Cardiac muscle cell (in vitro differentiated cells and primary cell): ENCODE data around the gene MYO19. TPM values are rescaled to one million over a fixed set of nuclear protein-coding genes. Genes with fewer than 3 reads are reported as not detected.
"Not testable (repeated sequence)": the region's sequence is repeated elsewhere in the genome, so short reads cannot be mapped to it uniquely, and the experiment has no call there.

Experiments
- DNase-seq, 2 donors: peaks; one replicate each; pipeline versions ENCODE4 v3.0.0 to v3.0.0-alpha.2; 2010 to 2017; ENCODE audit warnings: low read depth in 1 of 2, low spot score in 1 of 2
- H3K27ac ChIP-seq: fragments of 200-600 bp; sonication (generic); 2 replicates; pipeline ENCODE4 v1.5.1; 2016
- H3K27me3 ChIP-seq: fragments of 200-600 bp; sonication (generic); 2 replicates; pipeline ENCODE4 v1.6.0; 2016; ENCODE audit warnings: control low read depth
- H3K36me3 ChIP-seq: fragments of 200-600 bp; sonication (generic); 2 replicates; pipeline ENCODE4 v1.5.1; 2016; ENCODE audit warnings: control low read depth
- H3K4me1 ChIP-seq: fragments of 200-600 bp; sonication (generic); 2 replicates; pipeline ENCODE4 v1.8.1; 2017; ENCODE audit warnings: low read depth, mild to moderate bottlenecking, mixed run types
- H3K4me3 ChIP-seq: fragments of 200-600 bp; sonication (generic); 2 replicates; pipeline ENCODE4 v1.5.1; 2016; ENCODE audit warnings: mild to moderate bottlenecking
- H3K9me3 ChIP-seq: fragments of 200-600 bp; sonication (generic); 2 replicates; pipeline ENCODE4 v1.5.1; 2017; ENCODE audit warnings: low read depth, mild to moderate bottlenecking, control low read depth
- polyA plus RNA-seq: library from polyadenylated mRNA; unstranded; fragments of >200 nt; fragmentation: Nextera tagmentation; extraction: Ambion mirVana; gene quantifications from 2 replicates; pipeline ENCODE4 v1.2.1, GENCODE V29; 2016
- total RNA-seq: library from RNA; depleted of rRNA; stranded (reverse); fragments of >200 nt; gene quantifications from 2 replicates; pipeline ENCODE4 v1.2.3, GENCODE V29; 2016
- TF ChIP-seq, protein P1 (sequence below): IDR thresholded peaks from 2 replicates; pipeline ENCODE4 v1.5.1; 2012; ENCODE audit warnings: low read depth, mild to moderate bottlenecking, low read length

Gene MYO19
- total and polyA plus RNA-seq, 2 experiments from 2014 or later, result 21.0 to 50.8 TPM

DNA sequence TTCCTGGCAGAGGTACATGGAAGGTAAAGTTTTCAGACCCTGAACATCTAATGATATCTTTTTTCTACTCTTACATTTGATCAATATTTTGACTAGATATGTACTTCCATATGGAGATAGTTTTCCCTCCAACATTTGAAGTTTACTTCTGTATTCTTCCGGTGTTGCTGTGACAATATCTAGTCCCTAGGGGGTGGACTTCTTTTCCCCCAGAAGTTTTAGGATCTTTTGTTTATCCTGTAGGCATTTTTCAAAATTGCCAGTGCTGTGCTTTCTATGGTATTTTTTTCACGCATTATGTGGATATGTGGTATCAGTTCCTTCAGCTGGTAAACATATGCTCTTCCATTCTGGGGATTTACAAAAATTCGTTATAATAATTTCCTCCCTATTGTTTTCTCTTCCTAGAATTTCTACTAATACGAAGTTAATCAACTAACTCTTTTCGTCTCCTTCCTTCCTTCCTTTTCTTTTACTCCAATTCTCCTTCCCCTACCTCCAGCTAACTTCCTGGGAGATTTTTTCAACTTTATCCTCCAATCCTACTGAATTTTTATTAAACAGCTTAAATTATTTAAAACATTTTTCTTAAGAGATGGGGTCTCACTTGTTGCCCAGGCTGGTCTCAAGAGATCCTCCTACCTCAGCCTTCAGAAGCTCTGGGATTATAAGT is 74.3 kb downstream of the MYO19 start:
- TF ChIP-seq, protein P1, sequence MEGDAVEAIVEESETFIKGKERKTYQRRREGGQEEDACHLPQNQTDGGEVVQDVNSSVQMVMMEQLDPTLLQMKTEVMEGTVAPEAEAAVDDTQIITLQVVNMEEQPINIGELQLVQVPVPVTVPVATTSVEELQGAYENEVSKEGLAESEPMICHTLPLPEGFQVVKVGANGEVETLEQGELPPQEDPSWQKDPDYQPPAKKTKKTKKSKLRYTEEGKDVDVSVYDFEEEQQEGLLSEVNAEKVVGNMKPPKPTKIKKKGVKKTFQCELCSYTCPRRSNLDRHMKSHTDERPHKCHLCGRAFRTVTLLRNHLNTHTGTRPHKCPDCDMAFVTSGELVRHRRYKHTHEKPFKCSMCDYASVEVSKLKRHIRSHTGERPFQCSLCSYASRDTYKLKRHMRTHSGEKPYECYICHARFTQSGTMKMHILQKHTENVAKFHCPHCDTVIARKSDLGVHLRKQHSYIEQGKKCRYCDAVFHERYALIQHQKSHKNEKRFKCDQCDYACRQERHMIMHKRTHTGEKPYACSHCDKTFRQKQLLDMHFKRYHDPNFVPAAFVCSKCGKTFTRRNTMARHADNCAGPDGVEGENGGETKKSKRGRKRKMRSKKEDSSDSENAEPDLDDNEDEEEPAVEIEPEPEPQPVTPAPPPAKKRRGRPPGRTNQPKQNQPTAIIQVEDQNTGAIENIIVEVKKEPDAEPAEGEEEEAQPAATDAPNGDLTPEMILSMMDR, result no peak

DNA sequence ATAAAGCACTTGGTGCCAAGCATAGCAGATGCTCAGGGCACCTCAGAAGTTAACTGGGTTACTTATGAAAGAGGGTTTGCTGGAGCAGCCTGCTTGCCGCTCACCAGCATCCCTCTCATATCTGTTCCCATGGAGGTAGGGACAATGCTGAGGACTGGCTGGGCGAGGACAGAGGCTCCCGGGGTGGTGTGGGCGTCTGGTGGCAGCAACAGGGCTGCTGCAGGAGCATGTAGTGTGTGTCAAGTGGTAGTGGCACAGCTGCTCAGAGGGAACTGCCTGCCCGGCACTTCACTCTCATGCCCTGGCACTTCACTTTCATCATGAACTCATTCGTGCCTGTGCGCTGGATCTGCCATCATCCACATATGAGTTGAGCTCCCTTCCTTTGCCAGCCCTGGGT is 75.1 kb downstream of the MYO19 start:
- H3K9me3 ChIP-seq, result no peaks in the 10 kb centered on the region
- no peak overlapping the region for H3K27ac ChIP-seq
- no peak for DNase-seq
- TF ChIP-seq, protein P1, result no peak
- H3K4me1 ChIP-seq, result no peaks in the 10 kb centered on the region
- no peak overlapping the region for H3K4me3 ChIP-seq
- H3K36me3 ChIP-seq, result no peaks in the 10 kb centered on the region
- peaks cover 10% of the 10 kb centered on the region for H3K27me3 ChIP-seq

More for the DNA sequence above, 74.3 kb downstream of the MYO19 start:
- peaks cover 10% of the 10 kb centered on the region for H3K27me3 ChIP-seq
- H3K36me3 ChIP-seq, result no peaks in the 10 kb centered on the region
- no peaks in the 10 kb centered on the region for H3K9me3 ChIP-seq
- no peaks in the 10 kb centered on the region for H3K4me1 ChIP-seq
- H3K27ac ChIP-seq, result no peak overlapping the region
- no peak for DNase-seq
- H3K4me3 ChIP-seq, result no peak overlapping the region

DNA sequence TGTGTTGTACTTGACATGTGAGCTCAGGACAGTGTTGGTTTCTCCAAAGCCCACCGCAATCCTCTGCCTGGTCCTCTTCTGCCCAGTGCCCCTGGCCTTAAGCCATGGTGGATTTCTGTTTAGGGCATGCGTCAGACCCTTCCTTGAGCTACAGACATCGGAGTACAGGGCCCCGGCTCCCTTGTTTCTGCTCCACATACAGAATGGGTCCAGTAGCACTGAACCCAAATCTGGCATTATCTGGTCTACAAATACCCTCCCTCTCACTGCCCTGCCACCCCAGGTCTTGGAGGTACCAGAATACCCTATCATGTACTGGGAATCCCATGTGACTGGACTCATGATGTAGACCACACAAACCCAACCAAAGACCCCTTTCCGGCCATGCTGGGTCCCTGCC is 75.6 kb downstream of the MYO19 start:
- H3K27ac ChIP-seq, result no peak overlapping the region
- H3K4me3 ChIP-seq, result no peak overlapping the region
- H3K9me3 ChIP-seq, result no peaks in the 10 kb centered on the region
- H3K4me1 ChIP-seq, result no peaks in the 10 kb centered on the region
- TF ChIP-seq, protein P1, result no peak
- H3K27me3 ChIP-seq, result peaks cover 10% of the 10 kb centered on the region
- DNase-seq, result no peak
- no peaks in the 10 kb centered on the region for H3K36me3 ChIP-seq

DNA sequence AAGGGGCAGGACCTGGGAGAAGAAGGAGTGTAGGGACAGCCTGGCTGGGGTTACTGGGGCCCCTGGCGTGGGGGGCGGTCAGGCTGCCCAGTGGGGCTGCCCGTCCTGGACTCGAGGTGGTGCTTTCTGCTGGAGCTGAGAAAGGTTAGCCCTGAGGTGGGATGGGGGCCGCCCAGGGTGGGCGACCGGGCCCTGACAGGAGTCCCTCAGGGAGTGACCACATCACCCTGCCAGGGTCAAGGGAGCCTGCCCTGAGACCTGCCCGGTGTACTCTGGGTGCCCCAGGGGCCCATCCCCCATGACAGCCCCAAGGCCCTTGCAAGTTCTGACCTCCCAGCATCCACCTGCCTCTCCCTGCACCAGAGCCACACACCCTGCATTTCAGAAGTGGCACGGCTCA is 77.0 kb downstream of the MYO19 start:
- H3K36me3 ChIP-seq, H3K27me3 ChIP-seq, H3K4me3 ChIP-seq, H3K9me3 ChIP-seq, DNase-seq, H3K4me1 ChIP-seq, H3K27ac ChIP-seq: not testable (repeated sequence)

DNA sequence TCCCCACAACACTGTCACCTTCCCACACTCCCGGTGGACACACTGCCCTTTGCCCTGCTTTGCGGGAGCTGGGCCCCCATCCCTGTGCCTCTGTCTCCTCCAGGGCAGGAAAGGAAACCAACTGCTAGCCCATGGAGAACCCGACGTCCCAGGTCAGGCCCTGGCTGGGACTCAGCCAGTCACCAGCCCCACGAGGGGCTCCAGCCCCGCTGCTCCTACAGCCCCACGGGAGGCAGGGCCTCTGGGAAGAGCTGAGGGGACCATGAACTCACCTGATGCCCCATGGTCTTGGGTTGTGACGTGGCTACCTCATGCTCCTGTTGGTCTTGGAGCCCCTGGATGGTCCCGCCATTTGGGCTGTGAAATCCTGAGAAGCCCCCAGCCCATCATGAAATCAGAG is 81.8 kb downstream of the MYO19 start:
- H3K4me1 ChIP-seq, H3K9me3 ChIP-seq, DNase-seq, H3K4me3 ChIP-seq, H3K27ac ChIP-seq, H3K27me3 ChIP-seq, H3K36me3 ChIP-seq: not testable (repeated sequence)

DNA sequence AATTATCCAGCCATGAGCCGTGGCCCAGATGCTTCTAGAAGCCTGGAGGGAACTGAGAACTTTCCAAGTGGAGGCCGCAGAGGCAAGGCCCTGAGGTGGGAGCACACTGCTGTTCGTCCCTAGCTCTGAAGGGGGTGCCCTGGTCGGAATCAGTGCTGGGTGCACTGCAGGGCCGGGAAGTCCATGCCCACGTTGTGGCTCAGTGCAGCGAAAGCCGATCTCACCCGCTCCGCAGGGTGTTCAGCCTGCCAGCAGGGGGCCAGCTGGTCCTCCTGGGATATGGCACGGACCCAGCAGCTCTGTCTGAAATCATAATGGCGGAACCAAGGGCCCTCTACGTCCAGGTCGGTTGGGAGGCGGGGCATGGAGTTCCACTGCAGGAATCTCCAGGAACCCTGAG is 84.7 kb downstream of the MYO19 start:
- not testable (repeated sequence) for H3K36me3 ChIP-seq, H3K4me3 ChIP-seq, H3K4me1 ChIP-seq, DNase-seq, H3K27me3 ChIP-seq, H3K27ac ChIP-seq, H3K9me3 ChIP-seq

Other genes starting within 250 kb of the MYO19 start
- gene TBC1D3G, start 211.0 kb downstream of the MYO19 start, total RNA-seq, result 0.32 and 3.6 TPM in 2 replicates
- 4.5 and 5.9 TPM in 2 replicates for gene TBC1D3G, start 211.0 kb downstream of the MYO19 start, polyA plus RNA-seq
- gene TBC1D3H, start 146.4 kb downstream of the MYO19 start, total RNA-seq, result not detected in 2 replicates
- gene TBC1D3H, start 146.4 kb downstream of the MYO19 start, polyA plus RNA-seq, result not detected in 2 replicates
- gene ZNHIT3, start 48.2 kb downstream of the MYO19 start, total RNA-seq, result 37.4 and 38.4 TPM in 2 replicates
- 103 and 107 TPM in 2 replicates for gene ZNHIT3, start 48.2 kb downstream of the MYO19 start, polyA plus RNA-seq
- 2.3 and 5.8 TPM in 2 replicates for gene PIGW, start 119 bp upstream of the MYO19 start, total RNA-seq
- 10.4 and 11.8 TPM in 2 replicates for gene PIGW, start 119 bp upstream of the MYO19 start, polyA plus RNA-seq
- gene GGNBP2, start 10.1 kb upstream of the MYO19 start, total RNA-seq, result 33.2 and 54.3 TPM in 2 replicates
- gene GGNBP2, start 10.1 kb upstream of the MYO19 start, polyA plus RNA-seq, result 48.1 and 63.2 TPM in 2 replicates
- gene DHRS11, start 57.0 kb upstream of the MYO19 start, total RNA-seq, result 21.9 and 26.6 TPM in 2 replicates
- 23.7 and 25.0 TPM in 2 replicates for gene DHRS11, start 57.0 kb upstream of the MYO19 start, polyA plus RNA-seq
- gene MRM1, start 66.7 kb upstream of the MYO19 start, total RNA-seq, result 8.9 and 9.5 TPM in 2 replicates
- gene MRM1, start 66.7 kb upstream of the MYO19 start, polyA plus RNA-seq, result 8.9 and 10.0 TPM in 2 replicates